ENCODE measurements around the gene MAN1C1.
"Not testable (repeated sequence)": the region's sequence is repeated elsewhere in the genome, so short reads cannot be mapped to it uniquely, and the experiment has no call there.

The MAN1C1 gene

DNA sequence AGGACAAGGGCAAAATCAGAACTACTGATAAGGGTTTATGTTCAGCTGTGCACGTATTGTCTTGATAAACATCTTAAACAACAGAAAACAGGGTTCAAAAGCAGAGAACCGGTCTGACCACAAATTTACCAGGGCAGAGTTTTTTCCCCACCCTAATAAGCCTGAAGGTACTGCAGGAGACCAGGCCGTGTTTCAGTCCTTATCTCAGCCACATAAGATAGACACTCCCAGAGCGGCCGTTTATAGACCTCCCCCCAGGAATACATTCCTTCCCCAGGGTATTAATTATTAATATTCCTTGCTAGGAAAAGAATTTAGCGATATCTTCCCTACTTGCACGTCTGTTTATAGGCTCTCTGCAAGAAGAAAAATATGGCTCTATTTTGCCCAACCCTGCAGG is 19.6 kb downstream of the MAN1C1 start:
- DNase-seq = not testable (repeated sequence)

DNA sequence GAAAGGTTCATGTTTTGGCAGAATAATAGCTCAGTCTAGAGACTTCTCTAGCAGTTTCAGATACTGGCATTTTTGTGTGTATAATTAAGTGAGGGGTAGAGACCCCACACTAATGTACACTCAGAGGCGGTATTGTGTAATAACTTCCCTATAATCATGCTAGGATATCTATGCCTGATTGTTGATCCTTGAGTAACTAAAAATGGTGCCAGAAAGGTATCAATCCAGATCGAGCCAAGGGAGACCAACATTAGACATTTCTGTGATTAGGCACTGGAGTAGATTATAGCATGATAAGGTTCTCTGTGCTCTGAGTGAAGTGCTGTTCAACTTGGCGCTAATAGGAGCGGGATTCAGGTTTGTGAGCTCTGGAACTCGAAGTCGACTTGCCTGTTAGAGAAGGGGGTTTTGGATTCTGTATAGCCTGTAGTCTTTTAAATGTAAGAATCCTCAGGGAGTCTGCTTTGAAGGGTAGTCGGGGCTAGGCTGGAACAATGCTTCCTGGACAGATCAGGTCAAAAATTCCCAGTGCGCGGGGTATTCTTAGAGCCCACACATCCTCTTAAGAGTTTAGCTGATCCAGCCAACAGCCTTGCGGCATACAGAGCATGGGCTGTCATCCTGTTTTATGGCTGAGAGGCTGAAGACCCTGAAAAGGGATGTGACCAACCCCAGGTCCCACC is 24.2 kb downstream of the MAN1C1 start:
- DNase-seq = no peak

DNA sequence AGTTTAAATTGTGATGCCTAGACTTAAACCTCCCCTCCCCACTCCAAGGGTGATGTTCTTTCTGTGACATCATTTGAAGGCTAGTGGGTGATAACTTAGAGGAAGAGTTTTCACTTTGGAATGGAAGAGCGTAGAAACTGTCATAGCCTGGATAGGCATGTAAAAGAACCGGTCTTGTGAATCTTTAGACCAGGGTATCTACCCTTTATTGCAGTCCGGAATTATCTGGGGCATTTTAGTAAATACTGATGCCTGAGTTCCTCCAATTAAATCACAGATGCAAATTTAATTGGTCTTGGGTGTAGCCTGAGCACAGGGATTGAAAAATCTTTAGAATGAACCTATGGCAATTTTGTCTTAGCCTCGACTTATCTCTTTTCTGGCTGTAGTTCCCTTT is 24.7 kb downstream of the MAN1C1 start:
- DNase-seq = no peak

- peak in 1 of 6 experiments; percentile 19 for DNase-seq
These were observed 25.5 kb downstream of the MAN1C1 start for GRCh38 chr1:25641931-25642573.

DNA sequence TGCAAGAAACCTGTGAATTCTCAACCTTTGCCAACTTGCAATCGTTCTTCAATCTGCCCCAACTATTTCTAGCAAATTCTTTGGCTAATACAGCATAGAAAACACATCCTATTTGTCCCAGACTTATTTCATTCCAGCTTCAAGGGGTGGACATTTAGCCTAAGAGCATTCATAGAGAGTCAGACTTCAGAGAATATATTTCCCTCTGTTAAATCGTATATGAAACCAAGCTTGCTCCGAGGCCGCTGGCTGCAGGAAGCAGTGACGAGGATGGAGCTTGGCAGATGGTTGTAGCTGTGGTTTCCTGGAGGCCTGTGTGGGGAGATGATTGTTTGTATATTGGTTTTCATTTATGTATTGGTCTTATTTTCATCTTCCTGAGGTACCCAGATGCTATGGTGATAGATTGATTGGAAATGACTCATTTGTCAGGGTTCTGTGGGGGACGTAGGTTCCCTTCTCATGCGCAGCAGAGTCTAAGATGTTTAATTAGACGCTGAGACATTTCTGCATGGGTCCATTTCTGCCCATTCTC is 26.1 kb downstream of the MAN1C1 start:
- DNase-seq = peak; percentile 40 to 86 (median 75)

DNA sequence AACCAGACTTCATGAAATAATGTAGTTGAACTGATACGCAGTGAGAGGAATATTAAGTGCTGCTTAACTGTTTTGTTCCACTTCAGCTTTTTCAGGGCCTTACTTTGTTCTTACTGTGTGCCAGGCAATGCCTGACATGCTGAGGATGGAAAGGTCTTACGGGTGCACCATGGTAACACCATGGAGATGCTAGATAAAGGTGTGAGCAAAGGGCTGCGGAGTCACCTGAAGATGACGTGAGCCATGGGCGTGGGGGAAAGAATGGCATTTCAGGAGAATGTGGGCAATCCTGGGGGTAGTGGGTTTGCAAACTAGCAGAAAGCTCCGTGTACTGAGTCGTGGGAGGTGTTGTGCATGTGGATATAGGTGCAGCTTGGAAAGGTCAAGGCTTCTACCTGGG is 27.3 kb downstream of the MAN1C1 start:
- DNase-seq = no peak

GRCh38 chr1:25644962-25645361 is 28.4 kb downstream of the MAN1C1 start:
- DNase-seq = no peak

GRCh38 chr1:25645637-25646400 is 29.2 kb downstream of the MAN1C1 start:
- DNase-seq = no peak

GRCh38 chr1:25647106-25647505 is 30.5 kb downstream of the MAN1C1 start:
- DNase-seq = no peak

- no peak for DNase-seq
These were observed 31.3 kb downstream of the MAN1C1 start for GRCh38 chr1:25647863-25648262.

DNA sequence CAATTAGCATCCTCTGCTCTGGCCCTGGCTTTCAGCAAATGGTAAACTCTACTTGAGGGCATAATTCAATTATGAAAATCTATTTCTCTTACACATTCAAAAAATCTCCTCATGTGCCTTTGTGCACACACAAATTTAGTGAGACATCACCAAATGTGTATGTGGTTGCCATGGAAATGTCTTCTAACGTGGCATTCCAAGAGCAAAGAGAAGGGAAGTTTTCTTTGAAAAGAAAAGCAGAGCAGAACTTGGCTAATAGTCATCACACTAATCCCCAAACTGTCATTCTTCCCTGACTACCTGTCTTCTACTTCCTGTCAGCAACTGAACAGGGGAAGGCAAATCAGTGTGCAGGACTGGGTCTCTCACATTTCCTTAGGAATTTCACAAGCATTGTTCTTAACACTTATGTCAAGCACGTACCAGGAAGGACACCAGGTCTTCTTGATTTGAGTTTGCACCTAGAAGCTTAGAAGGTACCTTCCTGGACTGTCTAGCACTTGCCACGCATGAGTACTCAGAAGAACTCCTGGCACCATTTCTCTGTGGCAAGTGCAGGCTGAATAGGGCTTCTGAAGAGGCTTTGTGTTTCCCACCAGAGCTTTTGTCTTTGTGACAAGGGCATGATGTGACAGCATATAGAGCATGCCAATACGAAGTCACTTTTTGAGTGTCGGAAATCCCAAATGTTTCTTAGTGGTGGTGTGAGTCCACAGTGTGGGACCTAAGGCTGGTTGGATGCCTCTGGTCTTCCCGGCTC is 32.3 kb downstream of the MAN1C1 start:
- DNase-seq = no peak

- DNase-seq = no peak
These were observed 33.1 kb downstream of the MAN1C1 start for GRCh38 chr1:25649505-25650288.

DNA sequence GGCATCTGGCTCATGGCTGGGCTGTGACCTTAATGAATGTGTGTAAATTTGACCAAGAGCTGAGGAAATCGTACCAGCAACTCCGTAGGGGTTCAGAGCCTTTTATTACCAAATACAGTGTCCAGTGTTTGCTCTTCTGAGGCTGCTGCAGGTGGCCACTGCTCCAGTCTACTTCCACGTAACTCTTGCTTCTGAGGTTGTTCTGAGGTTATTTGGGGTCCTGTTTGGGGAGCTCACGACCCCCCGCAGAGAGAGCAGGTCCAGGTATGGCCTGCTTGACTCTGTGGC is 33.6 kb downstream of the MAN1C1 start:
- DNase-seq = no peak

DNA sequence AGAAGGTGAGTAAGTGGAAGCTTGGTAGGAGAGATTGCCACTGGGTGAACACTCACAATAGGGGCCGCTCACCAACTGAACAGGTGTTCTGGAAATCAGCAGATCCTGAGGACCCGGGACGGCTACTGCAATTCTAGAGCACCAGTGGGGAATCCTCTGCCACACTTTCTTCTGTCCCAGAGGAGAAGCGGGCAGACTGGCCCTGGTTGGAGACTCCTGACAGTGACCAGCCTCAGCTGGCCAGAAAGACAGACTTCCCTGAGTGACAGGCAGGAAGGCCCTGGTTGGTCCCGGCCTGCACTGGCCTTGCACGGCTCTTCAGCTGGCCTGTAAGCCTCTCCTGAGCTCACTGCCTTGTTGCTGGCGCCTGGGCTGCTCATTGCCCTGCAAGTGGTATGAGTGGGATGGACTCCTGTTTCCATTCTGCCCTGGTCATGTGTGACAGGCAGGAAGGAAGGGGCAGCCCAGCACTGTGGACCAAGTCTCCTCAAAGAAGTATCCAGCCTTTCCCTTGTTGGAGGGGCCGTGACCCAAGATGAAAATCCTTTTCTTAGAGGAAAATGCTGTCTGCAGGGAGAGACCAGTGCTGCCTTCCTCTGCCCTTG is 34.5 kb downstream of the MAN1C1 start:
- DNase-seq = no peak

GRCh38 chr1:25651824-25652741 is 35.5 kb downstream of the MAN1C1 start:
- DNase-seq = no peak

DNA sequence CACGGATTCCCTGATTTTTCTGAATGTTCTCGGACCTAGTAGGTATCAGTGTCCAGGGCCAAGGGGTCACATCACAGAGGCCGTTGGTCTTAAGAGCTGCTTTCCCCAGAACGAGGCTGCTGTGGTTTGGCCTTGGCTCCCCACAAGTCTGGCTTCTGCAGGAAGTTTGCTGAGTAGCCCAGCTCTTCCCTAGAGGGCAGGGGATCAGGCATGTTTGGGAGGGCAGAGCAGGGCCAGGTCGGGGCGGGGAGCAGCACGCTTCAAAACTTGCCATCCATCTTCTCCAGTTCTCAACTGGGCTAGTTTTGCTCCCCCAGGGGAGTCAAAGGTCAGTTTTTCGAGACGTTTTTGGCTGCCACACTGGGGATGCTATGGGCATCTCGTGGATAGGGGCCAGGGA is 37.0 kb downstream of the MAN1C1 start:
- no peak for DNase-seq

- DNase-seq = no peak
These were observed 37.6 kb downstream of the MAN1C1 start for GRCh38 chr1:25654109-25654660.

- peak in 1 of 6 experiments; percentile 18 for DNase-seq
These were observed 40.7 kb downstream of the MAN1C1 start for GRCh38 chr1:25657121-25657882.

GRCh38 chr1:25657883-25658760 is 41.5 kb downstream of the MAN1C1 start:
- no peak for DNase-seq

All from stimulated activated naive CD4-positive, alpha-beta T cell (primary cell).